Hepatocyte (in vitro differentiated cells): ENCODE data around the gene TDRD10.
"Not testable (repeated sequence)": the region's sequence is repeated elsewhere in the genome, so short reads cannot be mapped to it uniquely, and the experiment has no call there.

Experiments
- EZH2 ChIP-seq: fragments of 200-600 bp; sonication (generic); IDR thresholded peaks from 2 replicates; pipeline ENCODE4 v1.6.1; 2016; ENCODE audit warnings: antibody characterized with exemption, mild to moderate bottlenecking, borderline replicate concordance
- EZH2phosphoT487 ChIP-seq: fragments of 200-600 bp; sonication (generic); IDR thresholded peaks from one replicate; pipeline ENCODE4 v1.6.1; 2018; ENCODE audit warnings: antibody characterized with exemption, mild to moderate bottlenecking, low read depth, moderate library complexity; ENCODE audit not compliant: unreplicated experiment, severe bottlenecking
- TF ChIP-seq, protein P1 (sequence below): fragments of 200-600 bp; sonication (generic); IDR thresholded peaks from 2 replicates; pipeline ENCODE4 v1.5.1; 2016; ENCODE audit warnings: antibody characterized with exemption, mild to moderate bottlenecking; ENCODE audit not compliant: poor library complexity

DNA sequence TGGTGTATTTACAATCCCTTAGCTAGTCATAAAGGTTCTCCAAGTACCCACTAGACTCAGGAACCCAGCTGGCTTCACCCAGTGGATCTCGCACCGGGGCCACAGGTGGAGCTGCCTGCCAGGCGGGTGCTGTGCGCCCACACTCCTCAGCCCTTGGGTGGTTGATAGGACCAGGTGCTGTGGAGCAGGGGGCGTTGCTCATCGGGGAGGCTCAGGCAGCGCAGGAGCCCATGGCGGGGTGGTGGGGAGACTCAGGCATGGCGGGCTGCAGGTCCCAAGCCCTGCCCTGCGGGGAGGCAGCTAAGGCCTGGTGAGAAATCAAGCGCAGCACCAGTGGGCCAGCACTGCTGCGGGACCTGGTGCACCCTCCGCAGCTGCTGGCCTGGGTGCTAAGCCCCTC lies 29.9 kb downstream of the TDRD10 start:
- TF ChIP-seq, protein P1, sequence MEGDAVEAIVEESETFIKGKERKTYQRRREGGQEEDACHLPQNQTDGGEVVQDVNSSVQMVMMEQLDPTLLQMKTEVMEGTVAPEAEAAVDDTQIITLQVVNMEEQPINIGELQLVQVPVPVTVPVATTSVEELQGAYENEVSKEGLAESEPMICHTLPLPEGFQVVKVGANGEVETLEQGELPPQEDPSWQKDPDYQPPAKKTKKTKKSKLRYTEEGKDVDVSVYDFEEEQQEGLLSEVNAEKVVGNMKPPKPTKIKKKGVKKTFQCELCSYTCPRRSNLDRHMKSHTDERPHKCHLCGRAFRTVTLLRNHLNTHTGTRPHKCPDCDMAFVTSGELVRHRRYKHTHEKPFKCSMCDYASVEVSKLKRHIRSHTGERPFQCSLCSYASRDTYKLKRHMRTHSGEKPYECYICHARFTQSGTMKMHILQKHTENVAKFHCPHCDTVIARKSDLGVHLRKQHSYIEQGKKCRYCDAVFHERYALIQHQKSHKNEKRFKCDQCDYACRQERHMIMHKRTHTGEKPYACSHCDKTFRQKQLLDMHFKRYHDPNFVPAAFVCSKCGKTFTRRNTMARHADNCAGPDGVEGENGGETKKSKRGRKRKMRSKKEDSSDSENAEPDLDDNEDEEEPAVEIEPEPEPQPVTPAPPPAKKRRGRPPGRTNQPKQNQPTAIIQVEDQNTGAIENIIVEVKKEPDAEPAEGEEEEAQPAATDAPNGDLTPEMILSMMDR: not testable (repeated sequence)
- not testable (repeated sequence) for TF ChIP-seq EZH2, EZH2phosphoT487
